ENCODE results near the gene RBCK1. TPM values are rescaled to one million over a fixed set of nuclear protein-coding genes. Genes with fewer than 3 reads are reported as not detected.

RBCK1 gene
- total RNA-seq: 178 and 202 TPM in 2 replicates

DNA sequence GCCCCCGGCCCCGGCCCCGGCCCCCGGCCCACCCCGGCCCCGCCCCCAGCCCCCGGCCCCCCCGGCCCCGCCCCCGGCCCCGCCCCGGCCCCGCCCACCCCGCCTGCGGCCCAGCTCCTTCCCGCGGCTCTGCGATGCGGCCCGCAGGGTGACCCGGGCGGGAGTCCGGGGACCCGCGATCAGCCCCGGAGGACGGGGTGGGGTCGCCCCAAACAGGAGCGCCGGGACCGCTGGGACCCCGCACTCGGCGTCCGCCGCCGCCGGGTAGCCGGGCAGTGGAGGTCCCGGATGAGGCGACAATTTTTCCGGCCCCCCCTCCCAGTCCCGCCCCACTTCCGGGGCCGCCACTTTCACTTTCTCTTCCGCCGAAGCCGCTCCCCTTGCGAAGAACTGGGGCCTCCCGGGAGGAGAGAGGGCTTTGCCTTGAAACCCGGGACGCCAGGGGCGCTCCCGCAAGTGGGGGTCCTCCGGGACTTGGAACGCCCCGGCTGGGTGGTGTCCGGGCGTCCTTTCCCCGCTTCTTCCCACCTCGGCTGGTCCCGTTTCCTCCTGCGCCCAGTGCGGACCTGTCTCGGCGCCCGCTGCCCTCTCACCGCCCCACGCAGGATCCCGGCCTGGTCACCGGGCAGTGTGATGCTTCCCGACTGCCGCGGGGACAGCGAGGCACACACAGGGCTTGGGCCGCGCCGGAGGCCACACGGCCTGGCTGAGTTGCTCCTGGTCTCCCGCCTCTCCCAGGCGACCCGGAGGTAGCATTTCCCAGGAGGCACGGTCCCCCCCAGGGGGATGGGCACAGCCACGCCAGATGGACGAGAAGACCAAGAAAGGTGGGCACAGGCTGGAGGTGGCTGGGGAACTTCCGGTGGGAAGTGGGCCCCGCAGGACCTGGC, at the start of gene RBCK1:
Gene RBCK1 (plus strand): TSS at position 347 of the 890 bp plus-strand sequence. CDS start 459 bp downstream, at position 806.
- TF ChIP-seq, protein P1, sequence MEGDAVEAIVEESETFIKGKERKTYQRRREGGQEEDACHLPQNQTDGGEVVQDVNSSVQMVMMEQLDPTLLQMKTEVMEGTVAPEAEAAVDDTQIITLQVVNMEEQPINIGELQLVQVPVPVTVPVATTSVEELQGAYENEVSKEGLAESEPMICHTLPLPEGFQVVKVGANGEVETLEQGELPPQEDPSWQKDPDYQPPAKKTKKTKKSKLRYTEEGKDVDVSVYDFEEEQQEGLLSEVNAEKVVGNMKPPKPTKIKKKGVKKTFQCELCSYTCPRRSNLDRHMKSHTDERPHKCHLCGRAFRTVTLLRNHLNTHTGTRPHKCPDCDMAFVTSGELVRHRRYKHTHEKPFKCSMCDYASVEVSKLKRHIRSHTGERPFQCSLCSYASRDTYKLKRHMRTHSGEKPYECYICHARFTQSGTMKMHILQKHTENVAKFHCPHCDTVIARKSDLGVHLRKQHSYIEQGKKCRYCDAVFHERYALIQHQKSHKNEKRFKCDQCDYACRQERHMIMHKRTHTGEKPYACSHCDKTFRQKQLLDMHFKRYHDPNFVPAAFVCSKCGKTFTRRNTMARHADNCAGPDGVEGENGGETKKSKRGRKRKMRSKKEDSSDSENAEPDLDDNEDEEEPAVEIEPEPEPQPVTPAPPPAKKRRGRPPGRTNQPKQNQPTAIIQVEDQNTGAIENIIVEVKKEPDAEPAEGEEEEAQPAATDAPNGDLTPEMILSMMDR (IDR thresholded peaks at IDR 0.05; ENCODE audit: insufficient read depth, low read length, severe bottlenecking): no peak
- no peaks in the 10 kb centered on the region for H3K27me3 ChIP-seq (ENCODE audit: control insufficient read depth, insufficient read depth, low read length)
- H3K36me3 ChIP-seq (ENCODE audit: control insufficient read depth, insufficient read depth, low read length): peaks cover 14% of the 10 kb centered on the region
- DNase-seq (ENCODE audit: low read depth): peak; percentile 41
- no peak for FAIRE-seq
- peak within 1 kb of the TSS; percentile 99 for H3K4me3 ChIP-seq (ENCODE audit: low read depth, low read length)

DNA sequence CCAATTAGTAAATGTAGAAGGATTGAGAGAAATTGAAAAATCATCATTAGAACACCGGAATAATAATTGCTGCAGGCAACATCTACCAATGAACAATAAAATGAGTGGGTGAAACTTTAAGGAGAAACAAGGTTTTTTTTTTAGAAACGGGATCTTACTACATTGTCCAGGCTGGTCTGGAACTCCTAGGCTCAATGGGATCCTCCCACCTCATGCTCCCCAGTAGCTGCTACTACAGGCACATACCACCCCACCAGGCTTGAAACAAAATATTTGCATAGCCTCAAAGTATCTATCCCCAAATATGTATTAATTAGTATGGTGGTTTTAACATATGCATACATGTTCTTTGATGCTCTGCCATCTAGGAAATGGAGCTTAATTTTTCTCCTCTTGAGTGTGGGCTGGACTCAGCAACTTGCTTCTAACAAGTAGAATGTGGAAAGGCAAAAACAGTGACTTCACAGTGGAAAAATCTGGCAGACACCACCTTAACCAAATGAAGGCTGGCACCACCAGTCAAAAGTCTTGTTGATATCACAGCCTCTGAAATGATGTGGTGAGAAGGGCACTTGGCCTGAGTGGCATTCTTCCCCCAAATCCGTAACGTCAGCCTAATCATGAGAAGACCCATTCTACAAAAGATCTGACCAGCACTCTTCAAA, 49.1 kb upstream of the RBCK1 start:
- FAIRE-seq: no peak
- no peak for DNase-seq (ENCODE audit: low read depth)
- no peak overlapping the region for H3K4me3 ChIP-seq (ENCODE audit: low read depth, low read length)
- no peaks in the 10 kb centered on the region for H3K36me3 ChIP-seq (ENCODE audit: control insufficient read depth, insufficient read depth, low read length)
- TF ChIP-seq, protein P1 (IDR thresholded peaks at IDR 0.05; ENCODE audit: insufficient read depth, low read length, severe bottlenecking): no peak
- no peaks in the 10 kb centered on the region for H3K27me3 ChIP-seq (ENCODE audit: control insufficient read depth, insufficient read depth, low read length)

DNA sequence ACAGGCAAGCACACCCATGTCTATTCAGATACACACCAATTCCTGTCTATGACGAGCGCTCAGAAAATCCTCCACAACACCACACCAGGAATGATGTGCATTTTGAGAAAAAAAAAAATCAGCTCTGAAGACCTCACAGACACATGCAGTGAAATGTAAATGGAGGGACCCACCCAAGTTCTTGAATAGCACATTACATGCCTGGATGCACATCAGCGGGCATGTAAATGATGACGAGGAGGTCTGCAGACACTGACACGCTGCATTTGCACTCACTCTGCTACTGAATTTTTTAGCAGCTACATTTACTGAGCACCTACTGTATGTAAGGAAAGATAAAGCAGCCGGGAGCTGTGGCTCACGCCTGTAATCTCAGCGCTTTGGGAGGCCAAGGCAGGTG, 46.5 kb upstream of the RBCK1 start:
- Histone ChIP-seq H3K36me3 (ENCODE audit: control insufficient read depth, insufficient read depth, low read length) (no peaks in the 10 kb centered on the region), H3K27me3 (ENCODE audit: control insufficient read depth, insufficient read depth, low read length) (no peaks in the 10 kb centered on the region), H3K4me3 (ENCODE audit: low read depth, low read length) (no peak overlapping the region)
- no peak for DNase-seq (ENCODE audit: low read depth)
- FAIRE-seq: no peak
- TF ChIP-seq, protein P1 (IDR thresholded peaks at IDR 0.05; ENCODE audit: insufficient read depth, low read length, severe bottlenecking): no peak

DNA sequence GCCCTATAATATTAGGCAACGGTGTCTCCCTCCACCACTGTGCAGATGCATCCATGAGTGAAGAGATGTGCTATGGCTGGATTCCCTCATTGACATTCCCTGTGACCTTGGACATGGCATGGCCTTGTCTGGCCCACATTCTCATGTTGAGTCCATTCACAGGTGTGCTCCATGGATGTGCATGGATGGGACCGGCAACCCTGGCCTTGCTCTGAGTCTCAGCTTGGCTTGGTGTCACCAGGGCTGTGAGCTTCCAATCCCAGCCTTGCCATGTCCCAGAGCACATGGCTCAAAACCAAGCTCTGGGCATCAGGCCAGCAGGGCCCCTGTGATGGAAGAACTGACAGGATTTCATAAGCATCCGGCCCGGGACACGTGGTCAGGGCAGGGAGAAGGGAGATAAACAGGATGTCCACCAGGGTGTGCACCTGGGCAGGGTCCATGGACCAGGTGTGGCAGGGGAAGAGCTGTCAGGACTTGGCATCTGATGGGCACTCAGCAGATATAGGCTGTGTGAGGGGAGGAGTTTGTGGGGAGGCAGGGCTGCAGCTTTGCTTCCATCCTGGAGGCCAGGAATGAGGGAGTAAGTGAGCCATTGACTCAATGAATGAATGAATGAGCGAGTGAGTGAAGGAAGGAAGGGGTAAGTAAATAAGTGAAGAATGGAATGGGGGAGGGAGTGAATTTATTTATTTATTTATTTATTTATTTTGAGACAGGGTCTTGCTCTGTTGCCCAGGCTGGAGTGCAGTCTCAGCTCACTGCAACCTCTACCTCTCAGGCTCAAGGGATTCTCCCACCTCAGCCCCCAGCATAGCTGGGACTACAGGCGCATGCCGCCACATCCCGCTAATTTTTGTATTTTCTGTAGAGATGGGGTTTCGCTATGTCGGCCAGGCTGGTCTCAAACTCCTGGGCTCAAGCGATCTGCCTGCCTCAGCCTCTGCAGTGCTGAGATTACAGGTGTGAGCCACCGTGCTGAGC, 45.5 kb upstream of the RBCK1 start:
- TF ChIP-seq, protein P1 (IDR thresholded peaks at IDR 0.05; ENCODE audit: insufficient read depth, low read length, severe bottlenecking): peak; percentile 87
- Histone ChIP-seq H3K4me3 (ENCODE audit: low read depth, low read length) (no peak overlapping the region), H3K36me3 (ENCODE audit: control insufficient read depth, insufficient read depth, low read length) (no peaks in the 10 kb centered on the region), H3K27me3 (ENCODE audit: control insufficient read depth, insufficient read depth, low read length) (no peaks in the 10 kb centered on the region)
- DNase-seq (ENCODE audit: low read depth) (peak; percentile 89), FAIRE-seq (peak; percentile 88)

DNA sequence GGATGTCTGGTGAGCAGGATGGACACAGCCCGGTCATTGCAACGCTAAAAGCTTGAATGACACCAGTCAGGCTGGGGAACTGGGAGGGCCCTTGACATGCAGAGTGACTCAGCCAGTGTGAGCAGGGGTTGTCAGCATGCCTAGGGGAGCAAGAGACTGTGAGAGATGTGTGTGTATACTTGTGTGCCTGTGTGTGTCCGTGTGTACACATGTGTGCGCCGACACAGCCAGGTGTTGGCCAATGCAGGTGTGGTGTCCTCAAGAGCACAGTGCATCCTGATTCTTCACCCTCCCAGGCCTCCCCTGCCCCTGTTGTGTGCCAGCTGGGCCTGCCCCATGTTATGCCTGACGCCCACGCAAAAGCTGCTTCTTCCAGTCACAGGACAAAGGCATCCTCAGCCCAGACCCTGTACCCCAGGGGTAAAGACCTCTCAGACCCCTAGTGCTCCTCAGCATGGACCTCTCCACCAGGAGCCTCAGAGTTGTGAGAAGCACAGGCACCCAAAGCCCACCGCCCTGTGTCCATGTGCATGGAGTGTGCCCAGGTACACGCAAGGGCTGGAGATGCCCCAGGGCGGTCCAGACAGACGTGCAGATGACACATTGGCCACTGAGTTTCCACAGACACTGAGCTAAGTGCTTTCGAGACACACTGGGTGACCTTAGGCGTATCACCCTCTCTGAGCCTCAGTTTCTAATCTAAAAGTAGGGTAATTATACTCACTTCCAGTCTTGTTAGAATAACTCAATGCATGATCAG, 44.6 kb upstream of the RBCK1 start:
- Histone ChIP-seq H3K36me3 (ENCODE audit: control insufficient read depth, insufficient read depth, low read length) (no peaks in the 10 kb centered on the region), H3K27me3 (ENCODE audit: control insufficient read depth, insufficient read depth, low read length) (no peaks in the 10 kb centered on the region), H3K4me3 (ENCODE audit: low read depth, low read length) (no peak overlapping the region)
- peak; percentile 72 for DNase-seq (ENCODE audit: low read depth)
- FAIRE-seq: no peak
- TF ChIP-seq, protein P1 (IDR thresholded peaks at IDR 0.05; ENCODE audit: insufficient read depth, low read length, severe bottlenecking): no peak
